ENCODE measurements around the gene FRYL.
A peak's percentile ranks its signal among the peaks of the same experiment; 100 is the strongest.
"Not testable (repeated sequence)": the region's sequence is repeated elsewhere in the genome, so short reads cannot be mapped to it uniquely, and the experiment has no call there.

Gene FRYL

DNA sequence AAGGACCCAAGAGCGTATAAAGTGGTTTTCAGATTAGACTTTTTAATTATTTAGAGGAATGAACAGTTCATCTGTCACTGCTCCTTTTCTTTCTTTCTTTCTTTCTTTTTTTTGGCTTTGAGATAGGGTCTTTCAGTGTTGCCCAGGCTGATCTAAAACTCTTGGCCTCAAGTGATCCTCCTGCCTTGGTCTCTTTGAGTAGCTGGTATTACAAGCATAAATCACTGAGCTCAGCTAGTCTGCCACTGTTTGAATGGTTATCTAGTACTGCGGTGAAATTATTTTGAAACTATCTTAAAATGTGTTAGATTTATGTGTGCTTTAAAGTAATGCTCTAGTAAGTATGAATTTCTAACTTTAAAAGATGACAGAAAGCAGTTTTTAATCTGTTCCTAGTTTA, 6.5 kb upstream of the FRYL start:
- DNase-seq (ENCODE audit: low spot score): no peak
- FAIRE-seq: no peak

DNA sequence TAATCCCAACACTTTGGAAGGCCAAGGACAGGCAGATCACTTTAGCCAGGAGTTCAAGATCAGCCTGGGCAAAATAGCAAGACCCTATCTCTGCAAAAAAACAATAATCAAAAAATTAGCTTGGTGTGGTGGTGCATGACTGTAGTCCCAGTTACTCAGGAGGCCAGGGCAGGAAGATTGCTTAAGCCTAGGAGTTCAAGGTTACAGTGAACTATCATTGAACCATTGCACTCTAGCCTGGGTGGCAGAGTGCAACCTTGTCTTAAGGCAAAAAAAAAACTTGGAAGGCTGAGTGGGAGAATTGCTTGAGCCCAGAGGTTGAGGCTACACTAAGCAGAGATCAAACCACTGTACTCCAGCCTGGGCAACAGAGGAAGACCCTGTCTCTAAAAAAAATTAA, 5.2 kb upstream of the FRYL start:
- DNase-seq (ENCODE audit: low spot score) (no peak), FAIRE-seq (no peak)

DNA sequence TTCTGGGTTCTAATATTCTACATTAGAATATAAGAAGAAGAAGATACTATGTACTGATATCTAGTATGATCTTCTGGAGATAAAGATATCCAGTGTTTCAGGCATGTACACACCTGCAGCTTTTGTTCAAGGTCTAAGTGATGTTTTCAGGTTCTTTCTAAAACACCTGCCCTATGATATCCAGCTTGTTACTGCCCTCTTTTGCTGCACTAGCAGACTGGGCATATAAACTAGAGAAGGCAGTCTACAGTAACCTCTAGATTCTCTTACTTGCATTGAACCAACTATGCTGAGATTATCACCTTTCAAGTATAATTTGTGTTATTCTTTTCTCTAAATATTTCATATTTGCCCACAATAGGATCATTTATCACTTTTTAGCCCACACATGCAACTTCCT, 1.9 kb upstream of the FRYL start:
- DNase-seq (ENCODE audit: low spot score) (no peak), FAIRE-seq (no peak)

DNA sequence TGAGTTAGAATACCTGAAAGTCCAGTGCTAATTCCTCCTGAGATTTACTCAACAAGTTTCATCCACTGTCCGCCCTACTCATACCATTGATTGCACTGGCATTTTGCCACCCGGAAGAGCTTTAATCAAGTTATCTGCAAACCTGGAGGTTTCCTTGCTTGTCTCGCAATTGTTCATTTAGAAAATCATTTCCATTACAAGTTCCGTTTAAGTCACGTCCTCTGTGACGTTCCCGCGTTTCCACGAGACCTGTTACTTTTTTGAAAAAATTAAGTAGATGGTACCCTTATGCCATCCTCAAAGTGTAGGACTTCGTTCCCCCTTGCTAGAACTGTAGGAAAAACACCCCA, 761 bp upstream of the FRYL start:
- FAIRE-seq (no peak), DNase-seq (ENCODE audit: low spot score) (no peak)

DNA sequence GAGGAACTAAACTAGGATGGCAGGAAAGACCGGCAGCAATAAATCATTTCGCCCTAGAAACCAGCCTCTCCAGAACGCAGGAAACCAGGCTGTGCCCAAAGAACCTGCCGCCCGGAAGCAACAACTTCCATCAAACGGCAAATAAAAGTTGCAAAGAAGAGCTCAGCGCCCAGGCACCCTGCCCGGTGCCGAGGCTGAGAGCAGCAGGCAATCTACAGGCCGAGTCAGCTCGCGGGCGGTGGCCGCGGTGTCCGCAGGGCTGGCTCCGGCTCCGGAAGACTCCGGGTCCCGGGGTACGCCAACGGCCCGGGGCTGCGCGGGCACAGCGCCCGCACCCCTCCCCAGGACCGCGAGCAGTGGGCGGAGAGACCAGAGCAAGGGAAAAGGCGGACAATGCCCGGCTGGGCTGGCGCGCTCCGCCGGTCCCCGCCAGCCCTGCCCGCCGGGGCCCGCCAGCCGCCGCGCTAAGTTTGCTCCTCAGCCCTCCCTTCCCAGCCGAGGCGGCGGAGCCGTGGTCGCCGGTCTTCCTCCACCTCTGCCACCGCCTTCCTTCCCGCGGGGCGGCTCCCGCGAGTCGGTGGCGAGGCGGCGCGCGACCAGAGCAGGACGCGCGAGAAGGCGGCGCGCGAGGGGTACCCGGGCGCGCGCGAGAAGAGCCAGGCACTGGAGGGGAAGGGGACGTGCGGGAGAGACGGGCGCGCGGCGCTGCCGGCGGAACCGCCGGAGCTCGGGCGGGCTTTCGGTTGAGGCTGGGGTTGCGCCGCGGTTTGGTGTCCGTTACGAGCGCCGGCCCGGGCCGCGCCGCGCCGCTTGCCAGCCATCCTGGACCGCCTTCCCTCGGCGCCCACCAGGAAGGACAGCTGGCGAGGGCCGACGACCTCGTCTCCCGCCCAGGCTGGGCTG, 733 bp downstream of the FRYL start:
- no peak for FAIRE-seq
- DNase-seq (ENCODE audit: low spot score): peak; percentile 42

DNA sequence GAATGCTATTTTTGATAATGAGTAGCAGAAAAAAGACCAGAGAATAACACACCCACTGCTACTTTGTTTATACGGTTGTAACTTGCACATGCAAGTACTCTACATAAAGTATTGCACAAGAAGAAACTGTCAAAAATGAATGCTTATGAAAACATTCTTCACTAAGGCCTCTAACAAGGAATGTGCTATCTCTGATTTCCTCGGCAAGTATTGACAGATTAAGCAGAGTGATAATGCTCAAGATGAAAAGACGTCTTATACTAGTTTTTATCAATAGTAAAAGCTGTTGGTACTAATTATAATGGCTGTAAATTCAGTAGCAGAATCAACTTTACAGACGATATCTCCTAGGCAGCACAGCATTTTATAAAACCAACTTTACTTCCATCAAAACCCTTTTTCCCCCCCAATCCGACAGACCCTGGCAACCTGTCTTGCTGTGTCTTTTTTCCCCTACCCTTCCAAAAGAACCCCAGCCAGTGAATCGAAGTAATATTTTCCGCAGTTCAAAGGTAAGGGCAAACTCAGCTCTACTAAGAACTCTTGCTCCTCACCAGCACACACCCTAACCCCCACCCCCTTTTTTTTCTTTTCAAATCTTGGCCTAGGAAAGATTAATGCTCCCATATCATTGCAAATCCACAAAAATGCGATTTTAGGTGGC, 1.5 kb downstream of the FRYL start:
- DNase-seq (ENCODE audit: low spot score): no peak
- peak; percentile 25 for FAIRE-seq

DNA sequence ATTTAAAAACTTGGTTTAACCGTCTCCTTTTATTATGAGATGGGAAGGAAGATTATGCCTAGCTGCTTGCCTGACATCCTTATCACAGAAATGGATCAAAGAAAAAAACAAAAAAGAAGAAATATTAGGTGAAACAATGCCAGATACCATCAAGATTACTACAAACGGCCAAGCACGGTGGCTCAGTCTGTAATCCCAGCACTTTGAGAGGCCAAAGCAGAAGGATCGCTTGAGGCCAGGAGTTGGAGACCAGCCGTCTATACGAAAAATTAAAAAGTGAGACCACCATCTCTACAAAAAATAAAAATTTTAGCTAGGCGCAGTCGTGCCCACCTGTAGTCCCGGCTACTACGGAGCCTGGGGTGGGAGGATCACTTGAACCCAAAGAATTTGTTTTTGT, 2.3 kb downstream of the FRYL start:
- DNase-seq (ENCODE audit: low spot score): no peak
- no peak for FAIRE-seq

DNA sequence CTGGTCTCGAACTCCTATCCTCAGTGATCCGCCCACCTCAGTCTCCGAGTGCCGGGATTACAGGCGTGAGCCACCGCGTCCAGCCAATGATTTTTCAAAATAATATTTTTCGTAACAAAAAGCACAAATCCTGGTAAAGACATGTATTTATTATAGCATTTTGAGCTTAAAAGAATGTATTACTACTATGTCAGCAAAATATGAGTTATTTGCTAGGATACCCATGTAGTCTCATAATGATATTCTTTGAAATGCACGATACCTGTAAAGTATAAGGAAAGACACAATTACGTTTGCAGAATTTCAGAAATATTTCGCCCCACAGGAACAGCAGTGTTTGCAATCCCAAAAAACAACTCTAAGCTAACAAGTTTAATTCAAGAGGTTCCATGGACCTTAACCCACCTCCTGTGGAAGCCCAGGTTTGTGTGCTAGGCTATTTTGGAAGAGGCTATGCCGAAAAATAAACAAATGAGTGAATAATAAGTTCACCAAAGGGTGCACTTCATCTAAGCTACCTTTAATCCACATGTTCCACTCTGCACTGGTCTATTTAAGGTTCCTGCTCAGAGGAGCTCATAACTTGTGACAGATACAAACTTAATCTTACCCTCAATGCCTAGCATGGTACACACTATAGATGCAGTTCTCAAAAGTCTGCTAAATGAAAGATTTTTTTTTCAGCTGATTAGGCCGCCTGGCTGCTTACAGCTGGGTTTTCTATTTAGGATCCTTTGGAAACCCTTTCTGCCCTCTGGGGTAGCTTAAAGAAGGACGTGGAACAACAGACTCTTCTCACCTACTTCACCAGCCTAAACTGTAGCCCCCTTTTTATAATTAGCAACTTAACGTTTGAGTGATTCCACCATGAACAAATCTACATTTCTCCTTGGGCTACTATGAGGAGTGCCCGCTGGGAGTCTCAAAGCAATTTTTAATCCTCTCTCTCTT, 5.0 kb downstream of the FRYL start:
- FAIRE-seq (no peak), DNase-seq (ENCODE audit: low spot score) (no peak)

DNA sequence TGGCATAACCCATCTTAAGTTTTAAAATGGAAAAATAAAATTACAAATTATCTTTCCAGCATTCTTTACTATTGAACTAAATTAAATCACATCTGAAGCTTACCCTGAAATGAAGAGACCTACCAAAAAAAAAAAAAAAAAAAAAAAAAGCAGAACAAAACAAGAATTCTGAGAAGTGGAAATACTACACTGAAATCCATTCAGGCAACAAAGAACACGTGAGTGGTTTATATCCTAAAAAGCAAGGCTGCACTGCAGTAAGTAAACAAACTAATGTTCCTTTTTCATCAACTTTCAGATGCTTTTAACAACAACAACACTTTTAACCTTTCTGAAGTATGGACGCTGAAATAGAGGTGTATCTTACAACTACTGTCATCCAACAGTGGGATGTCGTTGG, 7.5 kb downstream of the FRYL start:
- DNase-seq (ENCODE audit: low spot score) (no peak), FAIRE-seq (no peak)

DNA sequence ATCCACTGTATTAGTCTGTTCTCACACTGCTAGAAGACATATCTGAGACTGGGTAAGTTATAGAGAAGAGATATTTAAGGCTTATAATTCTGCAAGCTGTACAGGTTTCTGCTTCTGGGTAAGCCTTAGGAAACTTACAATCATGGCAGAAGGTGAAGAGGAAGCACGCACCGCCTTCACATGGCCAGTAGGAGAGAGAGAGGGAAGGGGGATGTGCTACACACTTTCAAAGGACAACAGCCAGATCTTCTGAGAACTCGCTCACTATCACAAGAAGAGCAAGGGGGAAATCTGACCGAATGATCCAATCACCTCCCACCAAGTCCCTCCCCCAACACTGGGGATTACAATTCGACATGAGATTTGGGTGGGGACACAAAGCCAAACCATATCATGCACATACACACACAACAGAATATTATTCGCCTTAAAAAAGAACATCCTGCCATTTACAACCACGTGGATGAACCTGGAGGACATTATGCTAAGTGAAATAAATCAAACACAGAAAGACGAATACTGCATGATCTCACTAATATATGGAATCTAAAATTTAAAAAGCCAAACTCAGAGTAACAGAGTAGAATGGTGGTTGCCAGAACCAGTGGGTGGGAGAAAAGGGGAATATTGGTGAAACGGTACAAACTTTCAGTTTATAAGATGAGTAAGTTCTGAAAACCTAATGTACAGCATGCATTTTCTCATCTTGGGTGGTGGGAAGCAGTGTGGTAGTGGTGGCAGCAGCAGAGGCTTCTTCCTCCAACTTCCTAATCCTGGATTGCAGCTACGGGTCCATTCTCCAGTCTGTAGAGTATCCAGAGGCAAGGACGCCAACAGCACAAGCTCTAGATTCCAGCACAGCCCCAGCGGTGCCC, 12.8 kb downstream of the FRYL start:
- no peak for DNase-seq (ENCODE audit: low spot score)
- no peak for FAIRE-seq

DNA sequence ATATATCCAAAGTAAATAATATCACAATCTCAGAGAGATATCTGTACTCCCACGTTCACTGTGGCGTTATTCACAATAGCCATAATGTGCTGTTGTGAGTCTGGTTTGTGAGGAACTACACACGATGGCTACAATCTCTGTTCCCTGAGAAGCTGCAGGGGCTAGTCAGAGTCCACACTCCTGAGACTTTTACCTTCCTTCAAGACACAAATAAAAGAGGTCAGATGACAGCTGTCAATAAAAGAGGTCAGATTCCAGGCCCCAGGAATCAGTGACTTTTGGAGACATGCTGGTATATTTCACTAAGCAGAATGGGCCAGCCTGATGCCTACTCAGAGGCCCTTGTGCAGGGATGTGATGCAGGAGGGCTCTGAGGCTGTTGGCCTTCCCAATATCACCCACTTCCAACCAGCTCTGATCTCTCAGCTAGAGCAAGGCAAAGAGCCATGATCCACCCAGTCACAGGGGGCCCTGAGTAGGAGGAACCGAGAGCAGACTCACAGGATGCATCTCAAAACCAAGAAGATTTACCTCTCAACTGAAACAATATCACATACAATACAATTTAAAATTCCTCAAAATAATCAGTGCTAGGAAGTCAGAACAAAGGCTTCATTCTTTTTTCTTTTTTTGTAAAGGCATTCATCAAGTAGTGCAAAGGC, 13.8 kb downstream of the FRYL start:
- no peak for DNase-seq (ENCODE audit: low spot score)
- no peak for FAIRE-seq

DNA sequence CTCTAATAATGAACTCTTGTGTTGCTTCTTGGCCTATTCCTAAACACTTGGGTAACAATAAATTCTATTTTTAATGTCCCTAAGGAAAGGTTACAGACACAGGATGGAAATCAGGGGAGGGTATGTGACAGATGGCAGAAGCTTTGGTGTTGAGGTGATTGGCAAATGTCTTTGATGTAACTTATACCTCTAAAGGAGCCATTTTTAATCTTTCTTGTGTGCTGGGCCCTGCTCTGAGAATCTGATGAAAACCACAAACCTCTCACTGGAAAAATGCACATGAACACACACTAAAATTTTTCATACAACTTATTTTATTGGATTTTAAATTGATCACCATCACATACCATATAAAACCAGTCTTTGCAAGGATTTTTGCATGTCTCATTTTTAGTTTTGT, 17.7 kb downstream of the FRYL start:
- DNase-seq (ENCODE audit: low spot score) (no peak), FAIRE-seq (no peak)

DNA sequence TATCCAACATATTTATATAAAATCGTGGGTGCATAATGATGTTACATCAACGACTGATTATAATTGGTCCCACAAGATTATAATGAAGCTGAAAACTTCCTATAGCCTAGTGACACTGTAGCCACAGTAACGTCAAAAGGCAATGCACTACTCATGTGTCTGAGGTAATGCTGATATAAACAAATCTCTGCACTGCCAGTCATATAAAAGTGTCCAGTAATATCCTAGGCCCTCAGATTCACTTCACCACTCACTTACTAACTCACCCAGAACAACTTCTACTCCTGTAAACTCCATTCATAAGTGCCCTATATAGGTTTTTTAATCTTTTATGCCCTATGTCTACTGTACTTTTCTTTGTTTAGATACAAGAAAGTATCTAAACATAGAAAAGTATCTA, 18.8 kb downstream of the FRYL start:
- no peak for FAIRE-seq

DNA sequence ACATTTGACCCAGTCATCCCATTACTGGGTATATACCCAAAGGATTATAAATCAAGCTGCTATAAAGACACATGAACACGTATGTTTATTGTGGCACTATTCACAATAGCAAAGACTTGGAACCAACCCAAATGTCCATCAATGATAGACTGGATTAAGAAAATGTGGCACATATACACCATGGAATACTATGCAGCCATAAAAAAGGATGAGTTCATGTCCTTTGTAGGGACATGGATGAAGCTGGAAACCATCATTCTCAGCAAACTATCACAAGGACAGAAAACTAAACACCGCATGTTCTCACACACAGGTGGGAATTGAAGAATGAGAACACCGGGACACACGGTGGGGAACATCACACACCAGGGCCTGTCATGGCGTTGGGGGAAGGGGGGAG, 21.4 kb downstream of the FRYL start:
- DNase-seq (ENCODE audit: low spot score); FAIRE-seq: not testable (repeated sequence)

More for the DNA sequence above, 18.8 kb downstream of the FRYL start:
- DNase-seq (ENCODE audit: low spot score): no peak

DNA sequence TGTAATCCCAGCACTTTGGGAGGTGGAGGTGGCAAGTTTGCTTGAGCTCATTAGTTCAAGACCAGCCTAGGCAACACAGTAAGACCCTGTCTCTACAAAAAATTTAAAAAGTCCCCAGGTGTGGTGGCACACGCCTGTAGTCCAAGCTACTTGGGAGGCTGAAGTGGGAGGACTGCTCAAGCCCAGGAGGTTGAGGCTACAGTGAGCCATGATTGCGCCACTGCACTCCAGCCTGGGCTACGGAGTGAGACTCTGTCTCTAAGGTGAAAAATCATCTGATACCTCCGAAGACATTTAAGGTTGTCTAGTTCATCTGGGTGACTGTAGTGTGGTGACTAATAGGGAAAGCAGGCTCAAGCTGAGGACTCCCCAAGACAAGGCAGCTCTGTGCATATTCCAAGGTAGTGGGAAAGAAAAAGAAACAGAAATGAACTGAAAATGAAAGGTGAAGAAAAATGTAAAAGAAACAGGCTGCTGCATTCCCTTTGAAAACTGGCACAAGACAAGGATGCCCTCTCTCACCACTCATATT, 23.3 kb downstream of the FRYL start:
- FAIRE-seq (no peak), DNase-seq (ENCODE audit: low spot score) (peak; percentile 37)

DNA sequence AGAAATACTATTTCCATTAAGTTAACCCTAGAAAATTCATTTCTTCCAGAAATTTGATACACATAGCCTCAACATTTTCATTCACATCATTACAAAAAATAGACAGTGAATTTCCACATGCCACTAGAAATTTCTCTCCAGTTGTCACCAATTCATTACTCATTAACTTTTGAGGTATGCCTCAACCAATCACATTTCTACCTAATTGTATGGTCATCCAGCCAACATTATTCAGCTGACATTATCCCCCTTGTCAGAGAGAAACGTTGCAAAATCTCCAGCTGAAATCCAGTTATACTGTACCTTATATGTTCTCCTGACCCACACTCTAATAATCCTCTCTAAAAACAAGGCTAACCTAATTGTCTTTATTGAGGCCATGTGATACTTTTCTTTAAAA, 24.8 kb downstream of the FRYL start:
- no peak for DNase-seq (ENCODE audit: low spot score)
- peak; percentile 56 for FAIRE-seq

DNA sequence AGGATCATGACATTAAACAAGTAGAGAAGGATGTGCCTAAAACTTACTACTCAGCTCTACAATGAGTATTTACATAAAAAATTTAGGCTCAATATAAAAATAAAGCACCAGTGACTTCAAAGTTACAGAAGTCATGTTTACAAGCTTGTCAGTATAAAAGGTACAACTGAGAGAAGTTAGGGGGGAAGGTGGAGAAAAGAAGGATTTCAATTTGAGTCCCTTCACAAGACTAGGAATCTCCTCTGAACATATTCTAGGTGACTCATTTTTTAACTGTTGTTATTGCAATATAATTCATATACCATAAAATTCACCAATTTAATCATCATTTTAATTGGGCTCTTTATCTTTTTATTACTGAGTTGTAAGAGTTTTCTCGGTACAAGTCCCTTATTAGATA, 26.9 kb downstream of the FRYL start:
- no peak for FAIRE-seq

DNA sequence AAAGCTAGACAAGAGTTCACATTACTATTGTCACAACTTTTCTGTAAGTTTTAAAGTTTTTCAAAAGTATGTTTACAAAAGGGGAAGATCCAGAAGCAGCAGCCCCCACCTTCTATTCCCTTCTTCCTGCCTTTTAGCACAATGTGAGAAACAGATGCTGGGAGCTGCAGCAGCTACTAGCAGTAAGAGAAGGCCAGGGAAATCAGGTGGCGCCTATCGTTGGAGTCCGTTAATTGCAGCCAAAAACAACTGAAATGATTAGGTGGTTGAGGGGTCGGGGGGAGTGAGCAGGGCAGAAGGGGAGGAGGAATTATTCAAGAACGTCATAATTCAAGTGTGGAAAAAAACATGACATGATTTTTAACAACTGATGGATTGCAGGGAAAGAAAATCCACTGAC, 27.4 kb downstream of the FRYL start:
- FAIRE-seq (no peak), DNase-seq (ENCODE audit: low spot score) (no peak)

More for the DNA sequence above, 26.9 kb downstream of the FRYL start:
- DNase-seq (ENCODE audit: low spot score): no peak

DNA sequence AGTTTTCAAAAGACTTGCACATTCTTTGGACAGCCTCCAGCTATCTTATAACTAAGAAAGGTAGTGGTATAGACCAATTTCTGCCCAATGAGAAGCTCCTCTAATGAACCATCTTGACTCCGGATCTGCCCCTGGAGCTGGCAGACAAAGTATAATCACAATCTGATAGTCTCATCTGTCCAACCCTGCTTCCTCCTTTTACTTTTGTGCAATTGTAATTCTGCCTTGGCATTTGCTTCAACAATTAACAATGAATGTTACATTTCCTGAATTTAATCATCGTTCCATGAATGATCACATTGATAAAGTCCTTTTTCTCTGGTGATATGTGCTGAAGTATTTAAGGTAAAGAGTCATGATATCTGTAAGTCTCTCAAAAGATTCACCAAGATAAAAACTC, 27.8 kb downstream of the FRYL start:
- FAIRE-seq: no peak
- DNase-seq (ENCODE audit: low spot score): no peak

DNA sequence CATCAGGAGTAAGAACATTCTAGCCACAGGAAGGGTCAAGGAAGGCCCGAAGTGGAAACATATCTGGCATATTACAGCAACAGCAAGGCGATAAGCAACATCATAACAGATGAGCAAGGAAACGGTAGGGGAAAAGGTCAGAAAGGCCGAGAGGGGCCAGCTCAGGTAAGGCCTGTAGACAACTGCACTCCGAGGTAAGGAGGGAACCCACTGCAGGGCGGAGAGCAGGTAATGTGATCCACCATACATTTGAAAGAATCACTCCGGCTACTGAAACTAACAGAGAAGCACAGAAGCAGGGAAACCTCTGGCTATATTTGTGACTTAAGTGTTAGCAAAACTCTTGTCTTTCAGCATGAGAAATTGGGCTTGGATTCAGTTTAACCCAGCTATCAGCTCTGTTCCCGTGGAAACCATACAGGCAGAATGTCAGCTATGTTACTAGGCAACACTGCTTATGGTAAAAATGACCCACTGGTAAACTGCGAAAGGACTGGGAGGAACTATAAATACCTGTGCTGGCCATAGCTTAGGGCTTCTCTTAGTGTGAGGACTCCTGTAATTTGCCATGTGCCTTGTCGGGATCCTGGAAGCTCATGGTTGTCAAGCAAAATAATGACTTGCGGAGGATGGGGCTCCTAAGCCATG, 31.0 kb downstream of the FRYL start:
- no peak for FAIRE-seq
- no peak for DNase-seq (ENCODE audit: low spot score)

All from RCC 7860 (cell line).